Measurements from ENCODE around the gene LASP1NB.
"Not testable (repeated sequence)": the region's sequence is repeated elsewhere in the genome, so short reads cannot be mapped to it uniquely, and the experiment has no call there.

Gene LASP1NB

GRCh38 chr17:38918129-38918913, 7.1 kb upstream of the LASP1NB start:
- no peak for DNase-seq

- DNase-seq = no peak
Observed at GRCh38 chr17:38918916-38919315, 6.5 kb upstream of the LASP1NB start.

- DNase-seq = no peak
Observed at GRCh38 chr17:38919316-38920078, 5.9 kb upstream of the LASP1NB start.

- DNase-seq = no peak
Observed at GRCh38 chr17:38920374-38921291, 4.8 kb upstream of the LASP1NB start.

GRCh38 chr17:38921756-38922411, 3.5 kb upstream of the LASP1NB start:
- DNase-seq = no peak

- DNase-seq = no peak
Observed at GRCh38 chr17:38922538-38923297, 2.7 kb upstream of the LASP1NB start.

GRCh38 chr17:38926293-38927070, 1.1 kb downstream of the LASP1NB start:
- DNase-seq = no peak

GRCh38 chr17:38930782-38931181, 5.4 kb downstream of the LASP1NB start:
- not testable (repeated sequence) for DNase-seq

- DNase-seq = not testable (repeated sequence)
Observed at GRCh38 chr17:38933962-38934361, 8.5 kb downstream of the LASP1NB start.

GRCh38 chr17:38939987-38940386, 14.6 kb downstream of the LASP1NB start:
- DNase-seq = no peak

GRCh38 chr17:38940404-38940803, 15.0 kb downstream of the LASP1NB start:
- no peak for DNase-seq

GRCh38 chr17:38942696-38943334, 17.4 kb downstream of the LASP1NB start:
- DNase-seq = no peak

- DNase-seq = no peak
Observed at GRCh38 chr17:38943607-38944006, 18.2 kb downstream of the LASP1NB start.

- no peak for DNase-seq
Observed at GRCh38 chr17:38947189-38947588, 21.8 kb downstream of the LASP1NB start.

- not testable (repeated sequence) for DNase-seq
Observed at GRCh38 chr17:38953800-38954199, 28.4 kb downstream of the LASP1NB start.

- no peak for DNase-seq
Observed at GRCh38 chr17:38958326-38958725, 32.9 kb downstream of the LASP1NB start.

- no peak for DNase-seq
Observed at GRCh38 chr17:38958756-38959155, 33.3 kb downstream of the LASP1NB start.

- DNase-seq = no peak
Observed at GRCh38 chr17:38959508-38959907, 34.1 kb downstream of the LASP1NB start.

- no peak for DNase-seq
Observed at GRCh38 chr17:38960402-38960801, 35.0 kb downstream of the LASP1NB start.

GRCh38 chr17:38961413-38961812, 36.0 kb downstream of the LASP1NB start:
- DNase-seq = no peak
